NT2/D1 (cell line): Measurements from ENCODE around the gene MIEF1.

Experiments
- YY1 ChIP-seq: IDR thresholded peaks from 2 replicates; pipeline ENCODE4 v1.6.1; 2011; ENCODE audit not compliant: insufficient read length, insufficient read depth
- ZNF274 ChIP-seq: IDR thresholded peaks from 2 replicates; pipeline ENCODE4 v1.6.1; 2011; ENCODE audit warnings: mild to moderate bottlenecking, low read depth, low read length

DNA sequence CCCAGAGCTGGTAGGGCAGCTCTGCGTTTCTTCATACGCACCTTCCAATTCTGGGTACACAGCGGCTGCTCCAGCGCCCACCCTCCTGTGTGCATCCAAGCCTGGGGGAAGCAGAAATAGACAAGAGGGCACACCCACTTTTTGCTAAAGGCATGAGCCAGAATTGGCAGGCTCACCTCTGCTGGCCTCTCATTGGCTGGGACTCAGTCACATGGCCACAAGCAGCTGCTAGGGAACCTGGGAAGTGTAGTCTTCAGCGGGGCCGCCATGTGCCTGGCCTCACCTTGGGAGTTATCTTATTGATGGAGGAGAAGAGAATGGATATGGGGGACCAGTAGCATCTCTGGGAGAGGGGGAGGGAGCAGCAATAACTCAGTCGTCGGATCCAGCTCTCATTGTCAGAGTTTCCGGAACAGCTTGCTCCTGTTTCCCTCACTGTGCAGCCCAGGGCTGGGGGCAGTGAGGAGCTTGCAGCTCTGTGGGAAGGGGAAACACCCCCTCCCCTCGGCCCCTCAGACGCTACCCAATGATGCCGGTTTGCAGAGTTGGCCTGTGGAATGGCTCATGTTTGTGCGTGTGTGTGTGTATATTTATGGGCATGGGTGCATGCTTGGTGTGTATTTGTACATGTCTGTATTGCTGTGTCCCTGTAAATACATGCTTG lies 11.8 kb upstream of the MIEF1 start:
- TF ChIP-seq YY1, result peak; percentile 66
- TF ChIP-seq ZNF274, result no peak
